Activated gamma-delta T cell (primary cell): ENCODE results near the gene MOGAT3.

Experiments used
- DNase-seq: peaks from one replicate; lab custom pipeline; 2025; lab: John Stamatoyannopoulos, UW

MOGAT3 gene

GRCh38 chr7:101160910-101161309 lies 39.9 kb downstream of the MOGAT3 start:
- DNase-seq = no peak

DNA sequence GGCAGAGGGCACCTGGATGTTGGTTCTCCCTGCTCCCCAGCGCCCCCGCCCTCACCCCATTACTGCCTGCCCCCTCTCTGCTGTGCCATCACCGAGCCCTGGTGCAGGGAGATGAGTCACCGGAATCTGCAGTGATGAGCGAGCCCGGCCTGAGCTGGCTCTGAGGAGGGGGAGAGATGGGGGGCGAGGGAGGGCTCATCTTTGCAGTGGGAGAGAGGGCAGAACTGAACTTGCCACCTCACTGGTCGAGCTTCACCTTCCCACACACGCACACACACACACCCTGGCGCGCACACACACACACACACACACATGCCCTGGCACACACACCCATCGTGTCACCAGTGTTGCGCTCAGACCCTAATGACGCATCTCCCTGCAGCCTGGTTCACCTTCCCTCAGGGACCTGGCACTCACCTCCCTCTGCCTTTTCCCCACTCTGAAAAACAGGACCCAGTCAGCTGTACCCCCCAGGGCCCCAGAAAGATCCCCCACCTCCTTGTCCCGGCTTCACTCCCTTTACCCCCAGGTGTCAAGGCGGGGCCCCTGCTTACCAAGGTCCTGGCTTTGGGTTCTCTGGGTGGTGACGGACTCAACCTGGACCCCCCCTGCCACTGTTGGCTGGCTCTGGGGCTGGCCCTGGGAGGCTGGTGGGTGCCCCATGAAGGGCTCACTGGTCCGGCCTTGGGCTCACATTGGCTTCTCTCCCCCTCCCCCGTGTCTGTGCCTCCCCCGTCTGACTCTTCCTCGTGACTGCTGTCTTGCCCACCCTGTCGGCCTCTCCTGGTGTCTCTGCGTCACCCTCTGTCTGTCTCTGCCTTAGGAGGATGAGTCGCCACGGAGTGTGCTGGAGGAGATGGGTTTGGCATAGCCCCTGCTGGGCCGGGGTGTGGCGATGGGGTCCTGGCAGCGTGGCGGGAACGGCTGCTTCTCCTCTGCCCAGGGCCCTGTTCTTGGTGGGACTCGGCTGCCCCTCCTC lies 40.9 kb downstream of the MOGAT3 start:
- DNase-seq = no peak

- DNase-seq = no peak
Measured at GRCh38 chr7:101156866-101157589, 43.8 kb downstream of the MOGAT3 start.

- no peak for DNase-seq
Measured at GRCh38 chr7:101156277-101156676, 44.6 kb downstream of the MOGAT3 start.

- DNase-seq = no peak
Measured at GRCh38 chr7:101155303-101155702, 45.5 kb downstream of the MOGAT3 start.

- no peak for DNase-seq
Measured at GRCh38 chr7:101154693-101155102, 46.1 kb downstream of the MOGAT3 start.

- DNase-seq = peak; percentile 74
Measured at GRCh38 chr7:101153969-101154692, 46.7 kb downstream of the MOGAT3 start, which contains the start of gene AP1S1. AP1S1 (plus strand) TSS chr7:101154476; CDS start chr7:101154515, 39 bp downstream.

- no peak for DNase-seq
Measured at GRCh38 chr7:101151908-101152651, 48.8 kb downstream of the MOGAT3 start.
